K562 (cell line): Measurements from ENCODE around the gene TUBB6. TPM values are rescaled to one million over a fixed set of nuclear protein-coding genes. Genes with fewer than 3 reads are reported as not detected.

Experiments
- CBX1 ChIP-seq: sonication (generic); IDR thresholded peaks from 2 replicates; pipeline ENCODE4 v1.6.1; 2016; ENCODE audit warnings: antibody characterized with exemption, low read depth, mild to moderate bottlenecking
- CEBPG ChIP-seq, 3 experiments: fragments of 200-800 bp in 1 of 3; sonication (Bioruptor generic) in 1 of 3; sonication (generic) in 1 of 3; formaldehyde crosslinking in 1 of 3; IDR thresholded peaks in 2 of 3; conservative IDR thresholded peaks in 1 of 3; 2 replicates each; pipeline versions ENCODE4 v1.6.1 to v1.8.0; 2016 to 2022; ENCODE audit warnings: missing compliant biosample characterization in 2 of 3, missing genetic modification characterization in 2 of 3, mild to moderate bottlenecking in 1 of 3, missing genetic modification reagents in 1 of 3
- ETS2 ChIP-seq: IDR thresholded peaks from 2 replicates; pipeline ENCODE4 v1.6.1; 2016; ENCODE audit warnings: borderline replicate concordance, missing genetic modification characterization, mild to moderate bottlenecking, moderate library complexity, missing compliant biosample characterization; ENCODE audit not compliant: poor library complexity, severe bottlenecking
- FOSL1 ChIP-seq: fragments of 200-800 bp; sonication (Bioruptor generic); conservative IDR thresholded peaks from 2 replicates; pipeline ENCODE4 v1.6.1; 2016; ENCODE audit warnings: missing genetic modification characterization, missing compliant biosample characterization
- GABPB1 ChIP-seq: sonication (generic); formaldehyde crosslinking; IDR thresholded peaks from 2 replicates; pipeline ENCODE4 v1.8.0; 2022; ENCODE audit warnings: mild to moderate bottlenecking, missing genetic modification reagents
- HMG20A ChIP-seq: fragments of 450-650 bp; formaldehyde crosslinking; conservative IDR thresholded peaks from 2 replicates; pipeline ENCODE4 v1.4.0; 2020; ENCODE audit warnings: mild to moderate bottlenecking, mixed read lengths
- MAZ ChIP-seq, 2 experiments: fragments of 450-650 bp in 1 of 2; sonication (generic) in 1 of 2; formaldehyde crosslinking; IDR thresholded peaks in 1 of 2; conservative IDR thresholded peaks in 1 of 2; 2 replicates each; pipeline versions ENCODE4 v1.4.0 to v1.5.0; 2020; ENCODE audit warnings: mild to moderate bottlenecking in 1 of 2, missing genetic modification reagents in 1 of 2
- MTA1 ChIP-seq: fragments of 450-650 bp; IDR thresholded peaks from 2 replicates; pipeline ENCODE4 v1.6.1; 2017; ENCODE audit warnings: borderline replicate concordance
- MYC ChIP-seq, 2 experiments: fragments of 250-450 bp in 1 of 2; sonication (Bioruptor Pico) in 1 of 2; IDR thresholded peaks; 2 replicates each; pipeline versions ENCODE4 v1.5.1 to v1.6.1; 2012 to 2021; ENCODE audit warnings: low read depth in 2 of 2, borderline replicate concordance in 1 of 2, improper control_type of control experiment in 1 of 2, low read length in 1 of 2, mild to moderate bottlenecking in 1 of 2, moderate library complexity in 1 of 2
- RCOR1 ChIP-seq, 2 experiments: IDR thresholded peaks; 2 replicates each; pipeline ENCODE4 v1.6.1; 2012; ENCODE audit warnings: low read depth in 2 of 2, low read length in 2 of 2, borderline replicate concordance in 1 of 2, improper control_type of control experiment in 1 of 2
- SMAD2 ChIP-seq: fragments of 150-350 bp; IDR thresholded peaks from 2 replicates; pipeline ENCODE4 v1.6.1; 2014; ENCODE audit warnings: low read depth, mild to moderate bottlenecking, low read length
- SP2 ChIP-seq: IDR thresholded peaks from 2 replicates; pipeline ENCODE4 v1.6.1; 2011; ENCODE audit warnings: mild to moderate bottlenecking, low read depth, low read length, moderate library complexity; ENCODE audit not compliant: poor library complexity, severe bottlenecking; ENCODE audit errors: extremely low read depth
- STAT5B ChIP-seq: fragments of 250-450 bp; sonication (Bioruptor Pico); IDR thresholded peaks from 2 replicates; pipeline ENCODE4 v1.8.0; 2021; ENCODE audit warnings: mild to moderate bottlenecking, inconsistent platforms
- TCF15 ChIP-seq: fragments of 250-450 bp; sonication (Bioruptor Pico); IDR thresholded peaks from 2 replicates; pipeline ENCODE4 v1.8.0; 2022; ENCODE audit warnings: moderate library complexity, mild to moderate bottlenecking, inconsistent platforms
- USF2 ChIP-seq: sonication (generic); formaldehyde crosslinking; IDR thresholded peaks from 2 replicates; pipeline ENCODE4 v1.5.0; 2020; ENCODE audit warnings: missing genetic modification reagents
- ZNF175 ChIP-seq: fragments of 200-800 bp; sonication (Bioruptor generic); IDR thresholded peaks from 2 replicates; pipeline ENCODE4 v1.6.1; 2016; ENCODE audit warnings: low read depth, mild to moderate bottlenecking, missing genetic modification characterization, missing compliant biosample characterization
- ZNF324 ChIP-seq: fragments of 250-450 bp; sonication (Bioruptor Pico); IDR thresholded peaks from 2 replicates; pipeline ENCODE4 v1.4.0; 2020; ENCODE audit warnings: mild to moderate bottlenecking
- ZNF639 ChIP-seq, 2 experiments: fragments of 200-800 bp in 1 of 2; sonication (Bioruptor generic) in 1 of 2; sonication (generic) in 1 of 2; formaldehyde crosslinking in 1 of 2; IDR thresholded peaks in 1 of 2; conservative IDR thresholded peaks in 1 of 2; 2 replicates each; pipeline versions ENCODE4 v1.5.0 to v1.6.1; 2016 to 2020; ENCODE audit warnings: missing compliant biosample characterization in 1 of 2, missing genetic modification characterization in 1 of 2, missing genetic modification reagents in 1 of 2
- polyA plus RNA-seq, 8 experiments: library from polyadenylated mRNA; depleted of rRNA in 4 of 8; stranded (reverse) in 5 of 8; unstranded in 3 of 8; fragments of >200 nt; fragmentation: Nextera tagmentation in 2 of 8; fragmentation: Illumina TruSeq in 1 of 8; extraction: Ambion mirVana in 2 of 8; extraction: Trizol in 1 of 8; gene quantifications; 2 replicates each; pipeline versions ENCODE4 v1.2.1 to v1.2.3, GENCODE V29; 2011 to 2014; ENCODE audit warnings: inconsistent platforms in 1 of 8, missing spikeins in 1 of 8
- total RNA-seq, 7 experiments: library from RNA; depleted of rRNA in 6 of 7; stranded (reverse); fragments of >200 nt in 6 of 7; fragmentation: Illumina TruSeq in 2 of 7; extraction: Trizol in 2 of 7; gene quantifications; 2 replicates each; pipeline versions ENCODE4 v1.2.1 to v1.2.3, GENCODE V29; 2011 to 2021; ENCODE audit warnings: low replicate concordance in 1 of 7
- TF ChIP-seq, protein P1 (sequence below): fragments of 450-650 bp; IDR thresholded peaks from 2 replicates; pipeline ENCODE4 v1.6.1; 2018; ENCODE audit not compliant: partially characterized antibody

The TUBB6 gene
- total and polyA plus RNA-seq, 9 of the 15 experiments (the other 6 are each of a cell fraction or from before 2014, with no cell fraction given) = 43.9 to 404 (median 81.1) TPM

DNA sequence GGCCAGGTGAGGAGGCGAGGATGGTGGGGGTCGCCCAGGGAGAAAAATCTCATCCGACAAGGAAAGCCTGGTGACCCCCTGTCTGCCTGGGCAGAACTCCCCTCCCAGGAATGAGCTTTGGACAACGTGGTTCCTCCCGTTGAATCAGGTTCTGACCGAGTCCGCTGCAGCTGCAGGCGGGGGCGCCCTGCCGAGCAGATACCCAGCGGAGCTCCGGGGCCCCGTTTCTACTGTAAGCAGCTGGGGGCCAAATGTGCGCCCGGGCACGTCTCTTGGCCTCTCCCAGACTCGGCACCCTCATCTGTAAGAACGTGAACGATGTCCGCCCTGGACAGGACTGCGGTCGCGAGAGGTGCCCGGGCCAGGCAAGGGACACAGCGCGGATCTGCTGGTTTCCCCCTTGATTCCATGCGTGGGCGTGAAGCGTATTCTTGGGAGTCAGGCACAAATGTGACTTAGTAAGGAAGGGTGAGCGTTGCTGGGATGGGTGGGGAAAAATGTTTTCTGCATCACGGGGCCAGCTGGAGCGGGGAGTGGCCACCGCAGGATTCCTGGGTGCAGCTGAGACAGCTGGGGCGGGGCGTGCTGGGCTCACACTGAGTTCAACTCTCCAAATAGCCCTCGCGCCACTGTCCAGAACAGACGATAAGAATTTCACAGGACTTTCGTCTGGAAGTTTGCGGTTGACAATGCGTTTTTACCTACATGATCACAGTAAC is 20.2 kb upstream of the TUBB6 start (continued):
- TF ChIP-seq ZNF639 (CRISPR knock-in tag; conservative IDR thresholded peaks at IDR 0.05 in 1 of 2, IDR thresholded peaks at IDR 0.05 in 1 of 2) = no peak
- peak in 1 of 2 experiments; percentile 42; a peak in 1 of 4 replicates for TF ChIP-seq MAZ (CRISPR knock-in tag; conservative IDR thresholded peaks at IDR 0.05 in 1 of 2, IDR thresholded peaks at IDR 0.05 in 1 of 2)
- no peak for TF ChIP-seq FOSL1 (tag)
- TF ChIP-seq MTA1 = no peak
- TF ChIP-seq RCOR1 (IDR thresholded peaks at IDR 0.05; ENCODE audit: borderline replicate concordance in 1 of 2, low read depth in 2 of 2, low read length in 2 of 2) = no peak
- no peak for TF ChIP-seq ZNF175
- no peak for TF ChIP-seq SP2
- no peak for TF ChIP-seq STAT5B (CRISPR knock-in tag)
- TF ChIP-seq, protein P1, sequence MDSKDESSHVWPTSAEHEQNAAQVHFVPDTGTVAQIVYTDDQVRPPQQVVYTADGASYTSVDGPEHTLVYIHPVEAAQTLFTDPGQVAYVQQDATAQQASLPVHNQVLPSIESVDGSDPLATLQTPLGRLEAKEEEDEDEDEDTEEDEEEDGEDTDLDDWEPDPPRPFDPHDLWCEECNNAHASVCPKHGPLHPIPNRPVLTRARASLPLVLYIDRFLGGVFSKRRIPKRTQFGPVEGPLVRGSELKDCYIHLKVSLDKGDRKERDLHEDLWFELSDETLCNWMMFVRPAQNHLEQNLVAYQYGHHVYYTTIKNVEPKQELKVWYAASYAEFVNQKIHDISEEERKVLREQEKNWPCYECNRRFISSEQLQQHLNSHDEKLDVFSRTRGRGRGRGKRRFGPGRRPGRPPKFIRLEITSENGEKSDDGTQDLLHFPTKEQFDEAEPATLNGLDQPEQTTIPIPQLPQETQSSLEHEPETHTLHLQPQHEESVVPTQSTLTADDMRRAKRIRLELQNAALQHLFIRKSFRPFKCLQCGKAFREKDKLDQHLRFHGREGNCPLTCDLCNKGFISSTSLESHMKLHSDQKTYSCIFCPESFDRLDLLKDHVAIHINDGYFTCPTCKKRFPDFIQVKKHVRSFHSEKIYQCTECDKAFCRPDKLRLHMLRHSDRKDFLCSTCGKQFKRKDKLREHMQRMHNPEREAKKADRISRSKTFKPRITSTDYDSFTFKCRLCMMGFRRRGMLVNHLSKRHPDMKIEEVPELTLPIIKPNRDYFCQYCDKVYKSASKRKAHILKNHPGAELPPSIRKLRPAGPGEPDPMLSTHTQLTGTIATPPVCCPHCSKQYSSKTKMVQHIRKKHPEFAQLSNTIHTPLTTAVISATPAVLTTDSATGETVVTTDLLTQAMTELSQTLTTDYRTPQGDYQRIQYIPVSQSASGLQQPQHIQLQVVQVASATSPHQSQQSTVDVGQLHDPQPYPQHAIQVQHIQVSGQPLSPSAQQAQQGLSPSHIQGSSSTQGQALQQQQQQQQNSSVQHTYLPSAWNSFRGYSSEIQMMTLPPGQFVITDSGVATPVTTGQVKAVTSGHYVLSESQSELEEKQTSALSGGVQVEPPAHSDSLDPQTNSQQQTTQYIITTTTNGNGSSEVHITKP = no peak
- TF ChIP-seq SMAD2 = no peak
- TF ChIP-seq MYC (IDR thresholded peaks at IDR 0.05; ENCODE audit: low read depth, low read length) = no peak
- TF ChIP-seq MYC (CRISPR knock-in tag; IDR thresholded peaks at IDR 0.05; ENCODE audit: borderline replicate concordance, low read depth) = no peak
- no peak for TF ChIP-seq ETS2 (tag)
- TF ChIP-seq CBX1 = no peak
- TF ChIP-seq USF2 = no peak
- TF ChIP-seq ZNF324 (CRISPR knock-in tag) = no peak
- no peak for TF ChIP-seq TCF15 (CRISPR knock-in tag)
- TF ChIP-seq HMG20A (CRISPR knock-in tag) = no peak
- no peak for TF ChIP-seq CEBPG (CRISPR knock-in tag; IDR thresholded peaks at IDR 0.05)
- no peak for TF ChIP-seq CEBPG (tag; conservative IDR thresholded peaks at IDR 0.05 in 1 of 2, IDR thresholded peaks at IDR 0.05 in 1 of 2)
- no peak for TF ChIP-seq GABPB1 (CRISPR knock-in tag)
